ENCODE results near the gene SNX30.
A peak's percentile ranks its signal among the peaks of the same experiment; 100 is the strongest.
"Not testable (repeated sequence)": the region's sequence is repeated elsewhere in the genome, so short reads cannot be mapped to it uniquely, and the experiment has no call there.

The SNX30 gene

DNA sequence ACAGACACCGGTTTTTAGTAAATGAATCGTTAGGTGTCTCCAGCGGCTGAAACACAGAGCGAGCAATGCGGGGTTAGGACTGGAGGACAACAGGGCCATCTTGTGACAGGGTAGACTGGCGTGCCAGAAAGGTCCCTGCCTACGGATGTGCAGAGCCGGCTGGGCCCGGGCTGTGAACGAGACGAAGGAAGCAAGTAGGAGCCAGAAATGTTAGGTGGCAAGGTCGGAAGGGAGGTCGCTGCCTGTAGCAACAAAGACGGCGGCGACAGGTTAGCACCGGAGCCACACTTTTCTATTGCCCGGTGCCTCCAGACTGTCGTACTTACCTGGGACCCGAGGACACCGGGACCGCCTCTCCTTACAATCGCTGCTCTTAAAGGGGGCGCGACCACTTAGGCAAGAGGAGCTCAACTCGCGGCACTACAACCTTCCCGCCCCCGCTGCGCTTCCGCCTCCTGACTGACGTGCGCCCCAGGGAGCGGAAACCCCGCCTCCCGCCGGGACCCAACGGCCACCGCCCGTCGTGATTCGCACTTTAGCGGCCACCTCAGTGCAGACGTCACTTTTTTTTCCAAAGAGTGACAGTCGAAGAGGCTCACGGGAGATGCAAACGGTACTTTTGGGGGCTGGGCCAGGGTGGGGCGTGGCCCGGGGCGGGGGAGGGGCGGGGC is 32.8 kb upstream of the SNX30 start, which contains the start of gene INIP:
INIP (minus strand) TSS at position 457 of the 671 bp plus-strand sequence. CDS start 1,632 bp downstream, outside the sequence.
- peak within 1 kb of the TSS; percentile 80 for H3K4me3 ChIP-seq (ENCODE audit: low read depth, low read length)
- TF ChIP-seq CTCF (IDR thresholded peaks at IDR 0.05; ENCODE audit: low read depth, low read length, missing control alignments), result no peak
- in situ Hi-C loops (cut with HindIII; ENCODE audit: low sequenced_read_pairs), result loop anchor here (10.0 kb wide), 1 partner anchor 623 kb away; no protein-coding TSS in a partner anchor
- peak; percentile 77 for DNase-seq (ENCODE audit: low read depth)

DNA sequence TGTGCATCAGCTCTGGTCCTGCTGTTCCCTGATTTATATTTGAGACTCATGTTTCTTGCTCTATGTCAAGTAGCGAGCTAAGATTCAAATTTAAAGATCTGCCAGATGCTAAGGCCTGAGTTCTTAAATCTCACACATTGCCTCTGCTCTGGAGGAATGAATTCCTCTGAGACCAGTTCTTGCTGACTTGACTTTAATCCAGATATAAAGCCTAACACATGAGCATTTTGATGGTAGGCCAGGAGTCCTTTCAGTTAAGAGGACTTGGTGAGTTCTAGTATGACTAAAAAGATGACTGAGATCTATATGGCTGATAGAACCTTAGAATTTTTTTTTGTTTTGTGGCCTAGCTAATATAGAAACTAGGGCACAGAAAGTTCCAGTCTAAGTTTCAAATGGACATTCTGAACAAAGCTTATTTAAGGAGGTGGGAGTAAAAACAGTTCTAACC is 31.3 kb upstream of the SNX30 start:
- DNase-seq (ENCODE audit: low read depth), result no peak
- TF ChIP-seq CTCF (IDR thresholded peaks at IDR 0.05; ENCODE audit: low read depth, low read length, missing control alignments), result no peak
- H3K4me3 ChIP-seq (ENCODE audit: low read depth, low read length), result no peak overlapping the region
- in situ Hi-C loops (cut with HindIII; ENCODE audit: low sequenced_read_pairs), result loop anchor here (10.0 kb wide), 1 partner anchor 624 kb away; no protein-coding TSS in a partner anchor

DNA sequence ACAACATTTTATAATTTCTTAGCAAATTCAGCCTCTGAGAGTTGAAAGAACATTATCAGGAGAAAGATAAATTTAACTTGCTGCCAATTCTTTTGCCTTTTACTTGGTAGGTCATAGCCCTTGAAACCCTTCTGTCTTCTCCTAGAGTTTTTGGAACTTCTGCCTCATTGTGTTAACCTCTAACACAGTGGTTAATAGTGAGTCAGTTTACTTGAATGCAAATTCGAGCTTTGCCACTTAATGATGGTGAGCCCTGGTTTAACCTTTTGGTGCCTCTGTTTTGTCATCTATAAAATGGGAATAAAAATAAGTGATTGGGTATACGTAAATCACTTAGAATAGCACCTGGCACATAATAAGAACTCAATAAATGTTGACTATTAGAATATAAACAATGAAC is 30.9 kb upstream of the SNX30 start:
- no peak for TF ChIP-seq CTCF (IDR thresholded peaks at IDR 0.05; ENCODE audit: low read depth, low read length, missing control alignments)
- in situ Hi-C loops (cut with HindIII; ENCODE audit: low sequenced_read_pairs), result loop anchor here (10.0 kb wide), 1 partner anchor 625 kb away; no protein-coding TSS in a partner anchor
- no peak overlapping the region for H3K4me3 ChIP-seq (ENCODE audit: low read depth, low read length)
- no peak for DNase-seq (ENCODE audit: low read depth)

DNA sequence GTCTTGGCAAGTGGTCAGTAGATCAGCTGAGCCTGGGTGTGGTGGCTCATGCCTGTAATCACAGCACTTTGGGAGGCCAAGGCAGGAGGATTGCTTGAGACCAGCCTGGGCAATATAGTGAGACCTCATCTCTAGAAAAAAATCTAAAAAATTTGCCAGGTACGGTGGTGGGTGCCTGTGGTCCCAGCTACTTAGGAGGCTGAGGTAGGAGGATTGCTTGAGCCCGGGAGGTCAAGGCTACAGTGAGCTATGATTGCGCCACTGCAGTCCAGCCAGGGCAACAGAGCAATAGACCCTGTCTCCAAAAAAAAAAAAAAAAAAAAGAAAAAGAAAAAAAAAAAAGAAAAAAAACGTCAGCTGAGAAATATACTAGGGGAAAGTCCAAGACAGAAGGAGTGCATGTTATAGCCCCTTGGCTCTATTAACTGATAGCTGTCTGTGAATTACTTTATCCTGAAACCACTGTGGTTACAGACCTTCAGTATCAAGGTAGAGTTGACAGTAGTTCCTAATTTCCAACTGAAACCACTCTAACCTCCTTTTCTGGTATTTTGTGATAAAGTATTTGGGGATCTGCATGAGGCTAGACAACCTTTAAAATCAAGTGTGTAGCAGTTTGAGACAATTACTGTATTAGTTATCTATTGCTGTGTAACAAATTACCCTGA is 30.3 kb upstream of the SNX30 start:
- in situ Hi-C loops (cut with HindIII; ENCODE audit: low sequenced_read_pairs), result no loop called here
- no peak overlapping the region for H3K4me3 ChIP-seq (ENCODE audit: low read depth, low read length)
- no peak for TF ChIP-seq CTCF (IDR thresholded peaks at IDR 0.05; ENCODE audit: low read depth, low read length, missing control alignments)
- no peak for DNase-seq (ENCODE audit: low read depth)

DNA sequence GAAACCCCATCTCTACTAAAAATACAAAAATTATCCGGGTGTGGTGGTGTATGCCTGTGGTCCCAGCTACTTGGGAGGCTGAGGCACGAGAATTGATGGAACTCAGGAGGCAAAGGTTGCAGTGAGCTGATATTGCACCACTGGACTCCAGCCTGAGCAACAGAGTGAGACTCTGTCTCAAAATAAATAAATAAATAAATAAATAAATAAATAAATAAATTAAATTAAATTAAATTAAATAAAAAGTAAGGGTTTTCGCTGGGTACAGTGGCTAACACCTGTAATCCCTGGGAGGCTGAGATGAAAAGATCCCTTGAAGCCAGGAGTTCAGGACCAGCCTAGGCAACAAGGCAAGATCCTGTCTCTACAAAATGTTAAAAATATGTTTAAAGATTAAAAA is 27.8 kb upstream of the SNX30 start:
- DNase-seq (ENCODE audit: low read depth); in situ Hi-C loops (cut with HindIII; ENCODE audit: low sequenced_read_pairs); H3K4me3 ChIP-seq (ENCODE audit: low read depth, low read length): not testable (repeated sequence)

- no peak for DNase-seq (ENCODE audit: low read depth)
- no peak overlapping the region for H3K4me3 ChIP-seq (ENCODE audit: low read depth, low read length)
- in situ Hi-C loops (cut with HindIII; ENCODE audit: low sequenced_read_pairs), result no loop called here
- TF ChIP-seq CTCF (IDR thresholded peaks at IDR 0.05; ENCODE audit: low read depth, low read length, missing control alignments), result no peak
Observed at GRCh38 chr9:112725961-112726360, 24.6 kb upstream of the SNX30 start.

DNA sequence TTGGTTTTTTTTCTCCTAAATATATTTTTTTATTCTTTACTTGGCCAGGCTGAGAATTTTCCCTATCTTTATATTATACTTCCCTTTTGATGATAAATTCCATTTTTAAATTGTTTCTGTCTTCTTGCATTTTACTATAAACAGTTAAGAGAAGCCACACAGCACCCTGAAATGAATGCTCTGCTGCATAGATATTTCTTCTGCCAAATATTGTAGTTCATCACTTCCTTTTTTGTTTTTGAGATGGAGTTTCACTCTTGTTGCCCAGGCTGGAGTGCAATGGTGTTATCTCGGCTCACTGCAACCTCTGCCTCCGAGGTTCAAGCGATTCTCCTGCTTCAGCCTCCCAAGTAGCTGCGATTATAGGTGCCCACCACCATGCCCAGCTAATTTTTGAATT is 24.1 kb upstream of the SNX30 start:
- H3K4me3 ChIP-seq (ENCODE audit: low read depth, low read length), result no peak overlapping the region
- no peak for TF ChIP-seq CTCF (IDR thresholded peaks at IDR 0.05; ENCODE audit: low read depth, low read length, missing control alignments)
- DNase-seq (ENCODE audit: low read depth), result no peak
- in situ Hi-C loops (cut with HindIII; ENCODE audit: low sequenced_read_pairs), result no loop called here

Measured in astrocyte of the cerebellum (primary cell).